Stimulated activated CD8-positive, alpha-beta memory T cell treated with anti-CD3 and anti-CD28 coated beads, Interleukin-2, amount 100 ng/mL, for 1 hour (primary cell): ENCODE results near the gene PID1.

Experiments
- DNase-seq, 2 donors: peaks; one replicate each; pipeline ENCODE4 v3.0.0-alpha.2; 2020; ENCODE audit warnings: low read depth in 2 of 2

Gene PID1

GRCh38 chr2:229009816-229010215, 261.3 kb downstream of the PID1 start:
- DNase-seq = no peak

- no peak for DNase-seq
Observed at GRCh38 chr2:229003256-229003655, 267.8 kb downstream of the PID1 start.

GRCh38 chr2:229001196-229001595, 269.9 kb downstream of the PID1 start:
- DNase-seq = no peak

- no peak for DNase-seq
Observed at GRCh38 chr2:228999326-228999725, 271.8 kb downstream of the PID1 start.

- no peak for DNase-seq
Observed at GRCh38 chr2:228988786-228989185, 282.3 kb downstream of the PID1 start.

GRCh38 chr2:228987441-228988155, 283.5 kb downstream of the PID1 start:
- DNase-seq = no peak

GRCh38 chr2:228986961-228987360, 284.1 kb downstream of the PID1 start:
- no peak for DNase-seq

- DNase-seq = no peak
Observed at GRCh38 chr2:228983700-228984099, 287.4 kb downstream of the PID1 start.

GRCh38 chr2:228974169-228974568, 296.9 kb downstream of the PID1 start:
- no peak for DNase-seq
